ENCODE data around the gene MKLN1.

The MKLN1 gene

DNA sequence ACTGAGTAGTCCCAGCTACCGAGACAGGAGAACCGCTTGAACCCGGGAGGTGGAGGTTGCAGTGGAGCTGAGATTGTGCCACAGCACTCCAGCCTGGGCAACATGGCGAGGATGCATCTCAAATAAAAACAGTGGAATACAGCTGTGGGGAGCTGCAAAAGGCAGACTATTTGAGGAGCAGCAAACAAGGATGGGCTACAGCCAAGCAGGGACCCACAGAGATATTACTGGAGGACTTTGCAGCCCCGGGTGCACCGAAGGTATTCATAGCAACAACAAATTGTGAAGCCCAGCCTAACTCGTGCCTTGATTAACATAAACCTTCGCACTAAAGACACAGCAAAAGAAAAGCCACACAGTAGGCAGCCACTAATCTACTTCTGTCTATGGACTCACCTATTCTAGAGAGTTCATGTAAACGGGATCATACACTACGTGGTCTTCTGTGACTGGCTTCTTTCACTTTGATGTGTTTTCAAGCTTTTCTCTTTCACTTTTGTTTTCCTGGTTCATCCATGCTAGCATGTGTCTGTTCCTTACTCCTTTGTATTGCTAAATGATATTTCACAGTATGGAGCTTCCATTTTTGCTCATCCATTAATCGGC is 194.8 kb downstream of the MKLN1 start:
- DNase-seq (ENCODE audit: low read depth): no peak

DNA sequence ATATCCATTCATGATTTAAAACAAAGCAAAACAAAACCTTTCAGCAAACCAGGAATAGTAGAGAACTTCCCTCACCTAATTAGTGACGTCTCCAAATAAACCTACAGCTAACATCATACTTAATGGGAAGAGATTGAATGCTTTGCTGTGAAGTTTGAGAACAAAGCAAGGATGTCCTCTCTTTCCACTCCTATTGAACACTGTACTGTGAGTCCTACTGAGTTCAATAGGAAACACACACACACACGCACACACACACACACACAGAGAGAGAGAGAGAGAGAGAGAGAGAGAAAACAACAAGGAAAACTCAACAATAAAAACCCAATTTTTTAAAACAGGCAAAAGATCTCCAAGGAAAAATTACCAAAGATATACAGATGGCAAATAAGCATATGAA is 196.4 kb downstream of the MKLN1 start:
- no peak for DNase-seq (ENCODE audit: low read depth)

GRCh38 chr7:131524703-131525102 is 197.0 kb downstream of the MKLN1 start:
- no peak for DNase-seq (ENCODE audit: low read depth)

DNA sequence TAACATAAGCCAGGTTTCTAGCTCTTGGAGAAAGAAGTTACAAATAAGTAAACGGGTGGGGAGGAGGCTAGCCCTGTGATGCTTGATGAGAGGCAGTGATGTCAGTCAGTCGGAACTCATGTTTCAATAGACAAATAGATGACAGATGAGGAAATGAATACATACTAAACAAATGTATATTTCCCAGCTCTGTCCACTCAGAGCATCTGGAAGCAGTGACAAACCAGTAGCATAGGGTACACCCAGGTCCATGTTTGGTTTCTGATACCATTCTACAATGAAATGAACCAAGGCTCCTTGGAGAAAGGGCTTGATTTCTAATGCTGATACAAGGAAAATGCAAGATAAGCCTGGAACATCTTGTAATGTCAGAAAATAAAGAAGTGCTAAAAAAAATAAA is 198.1 kb downstream of the MKLN1 start:
- no peak for DNase-seq (ENCODE audit: low read depth)

DNA sequence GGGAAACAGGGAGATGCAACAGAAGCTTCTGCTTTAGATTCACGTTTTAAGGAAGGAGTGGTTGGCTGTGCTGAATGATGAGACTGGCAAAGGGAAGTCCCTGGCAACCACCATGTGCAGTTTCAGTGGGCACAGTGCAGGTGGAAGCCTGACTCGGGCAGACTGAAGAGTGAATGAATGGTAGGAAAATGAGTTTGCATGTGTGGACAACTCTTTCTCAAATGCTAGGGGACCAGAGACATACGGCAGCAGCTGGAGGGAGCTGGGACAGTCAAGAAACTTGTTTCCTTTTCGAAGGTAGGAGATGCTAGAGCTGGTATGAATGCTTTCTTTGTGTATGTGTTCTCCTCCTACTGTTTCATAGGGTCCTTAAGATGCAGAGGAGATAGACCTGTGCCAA is 199.8 kb downstream of the MKLN1 start:
- DNase-seq (ENCODE audit: low read depth): no peak

DNA sequence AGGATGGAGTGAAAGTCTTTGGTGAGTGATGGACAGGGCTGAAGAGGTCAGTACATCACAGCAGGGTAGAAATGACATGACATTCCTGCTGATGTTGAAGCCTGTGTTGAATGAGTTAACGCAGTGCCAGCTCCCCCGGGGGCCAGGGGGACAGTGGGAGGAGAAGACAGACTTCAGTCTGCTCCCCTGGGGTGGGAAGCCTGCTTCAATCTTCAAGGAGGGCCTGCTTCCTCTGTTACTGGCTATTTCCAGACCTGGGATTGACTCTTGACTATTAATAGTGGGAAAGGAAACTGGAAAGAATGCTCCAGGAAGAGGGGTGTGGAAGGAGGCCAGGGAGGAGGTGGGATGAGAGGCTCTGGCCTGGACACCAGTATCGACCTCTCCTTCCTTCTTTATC is 201.5 kb downstream of the MKLN1 start:
- DNase-seq (ENCODE audit: low read depth): no peak

GRCh38 chr7:131529617-131530016 is 201.9 kb downstream of the MKLN1 start:
- no peak for DNase-seq (ENCODE audit: low read depth)

GRCh38 chr7:131530137-131530536 is 202.5 kb downstream of the MKLN1 start:
- DNase-seq (ENCODE audit: low read depth): no peak

DNA sequence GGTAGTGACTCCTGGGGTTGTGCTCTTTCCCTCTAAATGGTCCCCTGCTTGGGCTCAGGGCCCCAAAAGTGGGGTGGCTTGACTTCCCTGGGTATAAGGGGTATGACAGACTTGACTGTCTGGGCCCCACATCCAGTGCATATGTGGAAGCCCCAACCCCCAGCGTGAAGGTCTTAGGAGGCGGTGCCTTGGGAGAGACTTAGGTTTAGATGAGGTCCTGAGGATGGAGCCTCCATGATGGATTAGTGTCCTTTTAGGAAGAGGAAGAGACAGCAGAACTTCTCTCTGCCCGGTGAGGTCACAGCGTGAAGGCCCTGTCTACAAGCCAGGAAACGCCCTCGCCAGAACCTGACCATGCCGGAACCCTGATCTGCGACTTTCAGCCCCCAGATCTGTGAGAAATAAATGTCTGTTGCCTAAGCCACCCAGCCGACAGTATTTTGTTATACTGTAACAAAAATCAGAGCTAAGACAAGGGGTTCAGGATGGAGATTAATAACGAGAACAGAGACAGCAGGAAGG is 205.0 kb downstream of the MKLN1 start:
- no peak for DNase-seq (ENCODE audit: low read depth)

- DNase-seq (ENCODE audit: low read depth): no peak
These were observed 205.5 kb downstream of the MKLN1 start for GRCh38 chr7:131533151-131533559.

DNA sequence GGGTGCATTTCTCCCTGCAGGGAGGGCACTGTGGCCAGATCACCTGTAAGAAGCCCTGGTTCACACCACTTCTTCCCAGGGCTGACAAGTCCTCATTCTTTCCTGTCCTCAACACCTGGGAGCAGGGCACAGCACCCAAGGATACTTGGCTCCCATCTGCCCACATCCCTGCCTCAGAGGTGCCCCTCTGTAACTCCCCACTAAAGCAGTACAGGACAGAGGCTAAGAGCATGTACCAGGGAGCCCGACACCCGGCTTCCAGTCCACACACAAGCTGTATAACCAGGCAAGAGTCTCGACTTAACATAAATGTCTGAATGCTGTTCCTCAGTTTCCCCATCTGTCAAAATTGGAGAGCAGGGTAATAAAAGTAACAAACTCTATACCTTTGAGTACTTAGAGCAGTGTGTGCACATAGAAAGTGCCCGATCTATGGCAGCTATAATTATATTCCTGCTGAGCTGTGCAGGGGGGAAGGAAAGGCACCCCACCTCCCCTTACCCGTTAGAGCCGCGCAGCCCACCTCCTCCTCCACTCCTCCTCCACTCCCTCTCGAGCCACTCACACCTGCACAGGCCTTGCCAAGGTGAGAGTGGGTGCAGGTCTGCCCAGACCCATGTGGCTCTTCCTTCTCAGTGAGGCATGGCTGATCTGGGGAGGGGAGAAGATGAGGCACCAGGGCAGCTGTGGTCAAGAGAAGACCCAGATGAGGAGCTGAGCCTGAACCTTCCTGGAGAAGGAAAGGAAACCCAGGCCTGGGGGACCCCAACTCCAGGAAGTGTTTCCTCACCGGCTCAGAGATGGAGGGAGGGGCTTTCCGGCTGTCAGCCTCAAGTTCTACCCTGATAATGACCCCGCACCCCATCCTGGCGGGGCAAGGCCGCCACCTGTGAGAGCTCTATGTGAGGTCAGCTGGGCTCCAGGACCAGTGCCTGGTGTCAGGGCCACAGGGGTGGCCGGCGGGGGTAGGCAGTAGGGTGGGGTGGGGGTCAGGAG is 206.2 kb downstream of the MKLN1 start:
- DNase-seq (ENCODE audit: low read depth): no peak

DNA sequence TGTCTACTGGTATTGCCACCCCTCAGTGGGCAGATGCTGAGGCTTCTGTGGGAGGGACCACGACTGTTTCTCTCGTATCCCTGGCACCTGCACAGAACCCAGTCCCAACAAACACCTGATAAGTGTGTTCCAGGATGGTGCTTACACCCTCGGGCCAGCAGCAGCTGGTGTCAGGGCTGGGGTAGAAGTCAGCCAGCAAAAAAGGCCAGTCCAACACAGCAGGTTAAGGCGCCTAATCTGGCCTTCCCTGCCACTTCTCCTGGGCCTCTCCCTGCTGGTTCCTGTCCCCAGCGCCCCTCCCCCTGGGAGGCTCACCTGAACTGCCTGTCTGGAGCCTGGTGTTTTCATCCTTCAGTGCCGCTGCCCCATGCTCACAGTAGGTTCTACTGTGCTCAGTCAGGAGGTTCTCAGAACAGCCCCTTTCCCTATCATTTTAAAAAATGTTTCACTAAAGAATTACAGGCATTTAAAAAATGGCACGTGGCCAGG is 208.7 kb downstream of the MKLN1 start:
- no peak for DNase-seq (ENCODE audit: low read depth)

- DNase-seq (ENCODE audit: low read depth): no peak
These were observed 209.9 kb downstream of the MKLN1 start for GRCh38 chr7:131537571-131537978.

DNA sequence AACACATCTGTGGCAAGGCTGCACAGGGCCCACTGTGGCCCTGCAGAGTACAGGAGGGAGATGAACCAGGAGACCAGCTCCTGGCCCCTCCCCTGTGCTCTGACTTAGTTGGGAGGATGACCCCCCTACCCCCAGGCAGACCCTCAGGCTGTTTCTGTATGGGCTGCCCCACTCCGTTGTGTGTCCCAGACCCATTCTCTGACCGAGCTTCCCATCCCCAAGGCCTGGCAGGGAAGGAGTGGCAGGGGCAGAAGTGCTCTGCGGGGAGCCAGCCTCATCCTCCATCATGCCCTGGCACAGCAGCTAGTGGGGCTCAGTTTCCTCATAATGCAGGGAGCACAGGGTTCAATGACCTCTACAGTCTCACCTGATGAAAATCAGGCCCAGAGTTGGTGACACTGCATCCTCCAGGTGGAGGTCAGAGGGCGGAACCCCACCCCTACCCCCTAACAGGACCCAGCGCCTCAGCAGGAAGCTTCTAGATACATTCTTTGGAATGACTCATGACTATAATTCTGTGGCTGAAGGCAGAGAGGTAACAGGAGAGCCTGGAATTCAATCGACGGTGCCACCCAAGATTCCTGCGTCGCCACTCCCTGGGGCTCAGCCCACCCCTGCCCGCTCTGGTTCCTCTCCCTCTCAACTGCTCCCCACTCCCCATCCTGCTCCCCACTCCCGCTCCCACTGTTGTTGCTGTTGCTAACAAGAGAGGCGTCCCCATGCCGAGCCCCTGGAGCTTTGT is 210.6 kb downstream of the MKLN1 start:
- no peak for DNase-seq (ENCODE audit: low read depth)

DNA sequence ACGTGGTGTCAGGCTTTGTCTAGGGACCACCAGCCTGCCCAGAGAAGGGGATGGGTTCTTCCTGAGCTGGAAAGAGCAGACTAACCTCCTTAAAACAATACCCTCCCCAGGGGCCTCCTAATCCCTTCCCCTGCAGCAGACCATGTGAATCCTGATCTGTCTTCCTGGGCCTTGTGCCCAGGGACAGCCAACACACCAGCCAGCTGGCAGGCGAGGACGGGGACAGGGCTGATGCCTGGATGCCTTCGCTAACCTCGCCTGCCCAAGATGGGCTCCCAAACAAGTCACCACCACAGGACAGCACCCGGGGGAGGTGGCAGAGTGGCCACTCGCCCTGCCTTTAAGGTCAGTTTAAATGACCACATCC is 211.1 kb downstream of the MKLN1 start:
- no peak for DNase-seq (ENCODE audit: low read depth)

GRCh38 chr7:131540491-131541162 is 213.0 kb downstream of the MKLN1 start:
- DNase-seq (ENCODE audit: low read depth): no peak

- DNase-seq (ENCODE audit: low read depth): no peak
These were observed 215.6 kb downstream of the MKLN1 start for GRCh38 chr7:131543298-131543697.

- DNase-seq (ENCODE audit: low read depth): no peak
These were observed 216.3 kb downstream of the MKLN1 start for GRCh38 chr7:131544021-131544420.

DNA sequence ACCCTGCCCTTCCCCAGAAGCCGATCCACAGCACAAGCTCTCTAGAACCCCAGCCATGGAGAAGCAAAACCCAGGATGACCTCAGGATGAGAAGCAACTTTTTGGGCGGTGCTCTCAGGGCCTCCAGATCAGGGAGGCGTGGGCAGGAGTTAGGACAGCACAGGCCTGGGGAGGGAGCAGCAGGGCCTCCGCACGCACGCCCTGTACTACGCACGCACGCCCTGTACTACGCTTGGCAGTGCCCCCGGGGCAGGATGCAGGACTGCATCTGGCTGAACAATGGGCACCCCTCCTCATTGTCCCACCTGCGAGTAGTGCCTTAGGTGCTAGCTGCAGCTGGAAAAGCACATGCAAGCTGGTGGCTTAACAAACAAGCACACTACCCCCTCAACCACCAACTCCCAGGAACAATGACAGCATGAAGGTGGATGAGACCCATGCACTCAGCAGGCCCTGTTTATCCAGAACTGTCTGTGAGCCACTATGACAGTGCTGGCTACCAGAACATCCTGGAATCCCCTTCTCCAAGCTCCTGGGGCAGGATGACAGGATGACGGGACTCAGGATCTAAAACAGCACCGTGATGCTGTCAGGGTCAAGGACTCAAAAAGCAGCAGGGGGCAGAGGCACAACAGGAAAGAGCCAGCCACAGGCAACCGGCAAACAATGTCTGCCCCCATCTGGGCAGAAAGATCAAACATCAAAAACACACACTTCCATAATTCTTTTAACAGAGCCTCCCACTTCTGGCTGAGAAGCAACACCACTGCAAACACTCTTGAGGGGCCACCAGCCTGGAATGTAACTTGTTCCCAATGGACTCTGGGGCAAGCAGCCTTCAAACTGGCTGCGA is 217.0 kb downstream of the MKLN1 start:
- no peak for DNase-seq (ENCODE audit: low read depth)

DNA sequence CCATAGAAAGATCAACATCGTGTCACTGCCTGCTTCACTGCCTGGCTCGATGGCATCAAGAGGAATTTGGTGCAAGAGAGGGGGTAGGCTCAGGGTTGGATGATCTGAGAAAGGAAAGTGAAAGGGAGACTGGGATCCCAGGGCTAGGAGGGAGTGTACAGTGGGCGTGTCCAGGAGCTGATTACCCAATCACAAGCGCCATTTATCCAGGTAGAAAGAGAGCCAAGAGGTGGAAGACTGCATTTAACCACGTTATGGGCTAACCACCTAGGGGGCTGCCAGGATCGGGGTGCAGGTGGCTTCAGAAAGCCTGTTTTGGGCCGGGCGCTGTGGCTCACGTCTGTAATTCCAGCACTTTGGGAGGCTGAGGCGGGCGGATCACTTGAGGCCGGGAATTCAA is 218.4 kb downstream of the MKLN1 start:
- no peak for DNase-seq (ENCODE audit: low read depth)
